LNCAP (cell line): ENCODE data around the gene GRHL3.

ENCODE experiments used
- TF ChIP-seq, protein P1 (sequence below): fragments of 450-650 bp; IDR thresholded peaks from 2 replicates; pipeline ENCODE4 v1.5.1; 2017; ENCODE audit warnings: mild to moderate bottlenecking

GRHL3 gene

GRCh38 chr1:24289937-24290595, 29.1 kb upstream of the GRHL3 start:
- TF ChIP-seq, protein P1, sequence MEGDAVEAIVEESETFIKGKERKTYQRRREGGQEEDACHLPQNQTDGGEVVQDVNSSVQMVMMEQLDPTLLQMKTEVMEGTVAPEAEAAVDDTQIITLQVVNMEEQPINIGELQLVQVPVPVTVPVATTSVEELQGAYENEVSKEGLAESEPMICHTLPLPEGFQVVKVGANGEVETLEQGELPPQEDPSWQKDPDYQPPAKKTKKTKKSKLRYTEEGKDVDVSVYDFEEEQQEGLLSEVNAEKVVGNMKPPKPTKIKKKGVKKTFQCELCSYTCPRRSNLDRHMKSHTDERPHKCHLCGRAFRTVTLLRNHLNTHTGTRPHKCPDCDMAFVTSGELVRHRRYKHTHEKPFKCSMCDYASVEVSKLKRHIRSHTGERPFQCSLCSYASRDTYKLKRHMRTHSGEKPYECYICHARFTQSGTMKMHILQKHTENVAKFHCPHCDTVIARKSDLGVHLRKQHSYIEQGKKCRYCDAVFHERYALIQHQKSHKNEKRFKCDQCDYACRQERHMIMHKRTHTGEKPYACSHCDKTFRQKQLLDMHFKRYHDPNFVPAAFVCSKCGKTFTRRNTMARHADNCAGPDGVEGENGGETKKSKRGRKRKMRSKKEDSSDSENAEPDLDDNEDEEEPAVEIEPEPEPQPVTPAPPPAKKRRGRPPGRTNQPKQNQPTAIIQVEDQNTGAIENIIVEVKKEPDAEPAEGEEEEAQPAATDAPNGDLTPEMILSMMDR: no peak

DNA sequence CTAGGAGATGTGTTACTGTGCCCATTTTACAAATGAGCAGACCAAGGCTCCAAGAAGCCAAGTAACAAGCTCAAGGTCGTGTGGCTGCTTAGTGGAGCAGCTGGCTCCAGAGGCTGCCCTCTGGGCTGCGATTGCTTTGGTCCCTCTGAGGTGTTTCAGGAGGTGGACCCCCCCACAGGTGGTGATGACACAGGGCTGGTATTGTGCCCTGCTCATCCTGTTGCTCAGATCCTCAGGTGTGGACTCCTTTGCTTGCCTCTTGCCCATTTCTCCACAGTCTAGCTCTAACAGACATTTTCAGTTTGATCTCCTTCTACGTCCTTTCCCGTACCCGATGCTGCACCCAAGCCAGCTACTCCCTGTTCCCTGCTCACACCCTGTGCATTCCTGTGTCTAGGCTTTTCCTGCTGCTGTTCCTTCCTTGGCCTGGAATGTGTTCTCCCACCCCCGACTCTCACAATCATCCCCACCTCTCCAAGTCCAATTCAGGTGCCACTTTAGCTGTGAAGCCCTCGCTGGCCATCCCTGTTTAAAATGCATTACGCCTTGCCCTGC, 28.1 kb upstream of the GRHL3 start:
- TF ChIP-seq, protein P1: no peak

DNA sequence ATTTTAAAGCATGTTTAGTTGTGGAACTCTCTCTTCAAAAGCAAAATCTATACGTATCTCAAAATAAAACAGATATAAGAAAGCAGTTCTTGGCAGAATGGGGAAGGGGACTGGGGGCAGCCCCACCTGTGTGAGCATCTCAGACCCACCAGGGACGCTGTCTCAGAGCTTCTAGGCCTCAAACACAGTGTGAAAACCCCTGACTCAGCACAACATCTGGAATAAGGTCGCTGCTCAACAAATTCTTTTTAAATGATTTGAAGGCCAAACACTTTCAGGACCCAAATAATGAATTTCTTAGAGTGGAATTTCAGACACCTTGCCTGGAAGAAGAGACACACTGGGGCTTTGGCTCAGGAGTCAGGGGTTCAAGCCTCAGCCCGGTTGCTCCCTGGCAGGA, 27.1 kb upstream of the GRHL3 start:
- TF ChIP-seq, protein P1: no peak

DNA sequence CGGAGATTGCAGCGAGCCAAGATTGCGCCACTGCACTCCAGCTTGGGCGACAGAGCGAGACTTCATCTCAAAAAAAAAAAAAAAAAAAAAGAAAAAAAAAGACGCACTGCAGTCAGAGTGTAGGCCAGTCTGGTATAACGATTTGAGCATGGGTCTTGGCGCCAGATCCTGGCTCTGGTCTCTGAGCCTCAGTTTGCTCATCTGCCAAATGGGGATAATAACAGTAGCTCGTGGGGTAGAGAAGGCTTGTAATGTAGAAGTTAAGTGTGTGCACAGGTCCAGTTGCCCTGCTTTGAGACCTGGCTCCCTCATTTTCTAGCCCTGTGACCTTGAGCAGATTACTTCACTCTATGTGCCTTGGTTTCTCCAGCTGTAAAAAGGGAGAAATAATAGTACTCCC, 26.3 kb upstream of the GRHL3 start:
- TF ChIP-seq, protein P1: no peak

DNA sequence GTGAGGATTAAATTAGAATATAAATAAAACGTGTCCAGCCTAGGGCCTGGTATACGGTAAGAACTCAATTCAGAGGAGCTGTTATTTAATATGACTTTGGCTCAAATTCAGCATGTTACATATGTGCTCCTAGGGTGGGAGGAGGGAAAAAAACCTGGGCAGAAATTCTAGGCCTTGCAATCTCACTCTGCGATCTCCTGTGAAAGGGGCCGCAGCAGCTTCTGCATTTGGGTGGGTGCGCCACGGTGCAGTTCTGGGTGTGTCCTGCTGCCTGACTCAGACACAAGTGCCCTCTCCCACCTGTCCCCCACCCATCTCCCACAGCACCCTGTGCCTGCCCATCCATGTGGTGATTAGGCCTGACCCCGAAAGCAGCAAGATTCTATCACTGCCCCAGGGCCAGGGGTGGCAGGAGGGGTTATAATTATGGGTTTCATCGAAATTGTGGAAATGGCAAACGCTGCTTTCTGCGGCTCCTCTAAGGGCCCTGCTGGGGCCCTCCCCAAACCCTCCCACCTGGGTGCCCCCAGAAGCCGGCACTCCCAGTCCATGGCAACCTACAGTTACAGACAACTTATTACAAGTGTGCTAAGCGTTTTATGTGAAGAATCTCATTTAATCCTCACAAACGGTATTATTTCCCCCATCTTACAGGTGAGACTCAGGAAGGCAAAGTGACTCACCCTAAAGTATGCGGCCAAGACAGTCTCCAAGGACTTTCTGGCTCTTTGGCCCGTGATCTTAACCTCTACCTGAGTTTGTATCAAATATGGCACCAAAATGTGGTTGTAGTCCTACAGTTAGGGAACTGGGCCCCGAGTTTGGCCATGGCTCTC, 25.5 kb upstream of the GRHL3 start:
- TF ChIP-seq, protein P1: no peak

DNA sequence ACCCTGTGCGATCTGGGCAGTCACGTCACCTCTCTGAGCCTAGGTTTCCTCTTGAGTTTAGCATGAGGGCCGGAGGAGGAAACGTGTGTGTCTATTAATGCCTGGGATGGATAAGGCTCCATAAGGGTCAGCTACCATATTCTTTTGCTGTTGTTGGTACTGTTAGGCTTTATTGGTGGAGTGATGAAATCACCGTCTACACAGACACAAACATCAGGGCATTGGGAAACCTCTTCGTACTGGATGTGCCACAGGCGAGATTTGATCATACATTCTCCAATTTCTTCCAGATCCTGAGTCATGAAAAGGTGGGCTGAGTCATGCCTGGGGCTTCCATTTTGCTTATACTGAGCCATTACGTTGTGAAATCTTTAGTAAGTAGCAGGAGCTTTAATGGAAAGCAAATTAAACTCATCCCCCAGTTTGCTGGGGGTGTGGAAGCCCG, 24.9 kb upstream of the GRHL3 start:
- TF ChIP-seq, protein P1: no peak

- TF ChIP-seq, protein P1: no peak
These were observed 24.3 kb upstream of the GRHL3 start for GRCh38 chr1:24294716-24295371.
